CD4-positive, alpha-beta T cell (primary cell): ENCODE data around the gene FMNL2. TPM values are rescaled to one million over a fixed set of nuclear protein-coding genes. Genes with fewer than 3 reads are reported as not detected.

ENCODE experiments used
- ATAC-seq: fragments of 200-7000 bp; cut with Tn5 transposase; one replicate; pipeline ENCODE4 v1.10.0; 2022; ENCODE audit warnings: mild to moderate bottlenecking; ENCODE audit not compliant: poor library complexity
- CTCF ChIA-PET: fragments of 350-600 bp; sonication (Branson Sonifier 250); formaldehyde crosslinking; loops from one replicate; lab custom pipeline; 2021; ENCODE audit warnings: antibody characterized with exemption, inconsistent platforms; lab: Charles Lee
- POLR2A ChIA-PET: fragments of 350-600 bp; sonication (Branson Sonifier 250); formaldehyde crosslinking; loops from one replicate; lab custom pipeline; 2021; ENCODE audit warnings: antibody characterized with exemption, inconsistent platforms; lab: Charles Lee
- DNase-seq, 14 experiments: peaks; one replicate each; pipeline ENCODE4 v3.0.0-alpha.2; 2013 to 2020; ENCODE audit warnings: mixed read lengths in 2 of 14
- H3K27ac ChIP-seq, 2 donors: one replicate each; pipeline versions ENCODE4 v1.5.1 to v1.7.0; 2013; ENCODE audit warnings: low read length in 2 of 2, low read depth in 1 of 2, mild to moderate bottlenecking in 1 of 2
- H3K27me3 ChIP-seq, 2 experiments: 1 replicate in 1 of 2; 2 replicates in 1 of 2; pipeline versions ENCODE4 v1.6.1 to v1.7.0; 2013; ENCODE audit warnings: low read length in 2 of 2, control low read depth in 1 of 2, mild to moderate bottlenecking in 1 of 2, moderate library complexity in 1 of 2; ENCODE audit not compliant: insufficient read depth in 2 of 2, control insufficient read depth in 1 of 2
- H3K36me3 ChIP-seq: one replicate; pipeline ENCODE4 v1.6.1; 2013; ENCODE audit warnings: low read length, control low read depth; ENCODE audit not compliant: insufficient read depth
- H3K4me1 ChIP-seq: one replicate; pipeline ENCODE4 v1.6.1; 2013; ENCODE audit warnings: low read length, control low read depth; ENCODE audit not compliant: insufficient read depth
- H3K4me3 ChIP-seq: one replicate; pipeline ENCODE4 v1.5.1; 2013; ENCODE audit warnings: mild to moderate bottlenecking, low read length, moderate library complexity
- H3K9me3 ChIP-seq, 2 experiments: 1 replicate in 1 of 2; 2 replicates in 1 of 2; pipeline versions ENCODE4 v1.6.1 to v1.7.0; 2013; ENCODE audit warnings: low read length in 2 of 2, mild to moderate bottlenecking in 2 of 2, control low read depth in 1 of 2, moderate library complexity in 1 of 2; ENCODE audit not compliant: control insufficient read depth in 1 of 2, insufficient read depth in 1 of 2
- H3K27ac Mint-ChIP-seq: one replicate; pipeline ENCODE4 v1.8.0; 2020; ENCODE audit warnings: mixed read lengths
- H3K27me3 Mint-ChIP-seq: one replicate; pipeline ENCODE4 v1.8.0; 2021; ENCODE audit warnings: mixed read lengths
- H3K36me3 Mint-ChIP-seq: one replicate; pipeline ENCODE4 v1.8.0; 2021; ENCODE audit warnings: low read depth, mixed read lengths
- H3K4me1 Mint-ChIP-seq: one replicate; pipeline ENCODE4 v1.8.0; 2021; ENCODE audit warnings: low read depth, mixed read lengths
- H3K4me3 Mint-ChIP-seq: one replicate; pipeline ENCODE4 v1.8.0; 2020; ENCODE audit warnings: mild to moderate bottlenecking, mixed read lengths
- H3K9me3 Mint-ChIP-seq: one replicate; pipeline ENCODE4 v1.8.0; 2020; ENCODE audit warnings: mixed read lengths
- CTCF ChIP-seq: fragments of 200-600 bp; IDR thresholded peaks from one replicate; pipeline ENCODE4 v1.8.0; 2022; ENCODE audit warnings: antibody characterized with exemption, mild to moderate bottlenecking
- intact Hi-C, 2 experiments: fragments of 100-400 bp; cut with DNase I in 1 of 2; cut with micrococcal nuclease in 1 of 2; formaldehyde crosslinking; loops; one replicate each; pipeline versions ENCODE4 v1.15.1 to v1.9.0; 2023 to 2025; cut with DNase I, micrococcal nuclease
- total RNA-seq, 174 experiments: library from RNA in 2 of 174; stranded (reverse) in 2 of 174; gene quantifications; one replicate each; pipeline ENCODE4 v1.2.3 and lab custom pipeline; 2021 to 2026

Gene FMNL2
- total RNA-seq, 2 experiments from 2014 or later, result 0.30 to 0.31 TPM

GRCh38 chr2:152624805-152625204 is 289.8 kb downstream of the FMNL2 start:
- intact Hi-C loops, result no loop called here
- Histone ChIP-seq H3K4me1 (no peaks in the 10 kb centered on the region), H3K9me3 (no peaks in the 10 kb centered on the region), H3K27ac (no peak overlapping the region), H3K27me3 (peaks cover 0 to 4% of the 10 kb centered on the region in 2 experiments), H3K4me3 (no peak overlapping the region), H3K36me3 (no peaks in the 10 kb centered on the region)
- Mint-ChIP-seq H3K27ac (no peak overlapping the region), H3K4me3 (no peak overlapping the region), H3K9me3 (no peaks in the 10 kb centered on the region), H3K27me3 (no peaks in the 10 kb centered on the region), H3K4me1 (peaks cover 5% of the 10 kb centered on the region), H3K36me3 (no peaks in the 10 kb centered on the region)
- ChIA-PET POLR2A (no interaction called here), CTCF (no interaction called here)
- no peak for TF ChIP-seq CTCF
- ATAC-seq (no peak), DNase-seq (no peak)

- Histone ChIP-seq H3K4me3 (no peak overlapping the region), H3K27me3 (peaks cover 0 to 4% of the 10 kb centered on the region in 2 experiments), H3K27ac (no peak overlapping the region), H3K9me3 (no peaks in the 10 kb centered on the region), H3K4me1 (no peaks in the 10 kb centered on the region), H3K36me3 (no peaks in the 10 kb centered on the region)
- Mint-ChIP-seq H3K9me3 (no peaks in the 10 kb centered on the region), H3K27ac (no peak overlapping the region), H3K27me3 (no peaks in the 10 kb centered on the region), H3K36me3 (no peaks in the 10 kb centered on the region), H3K4me3 (no peak overlapping the region), H3K4me1 (peaks cover 5% of the 10 kb centered on the region)
- no peak for DNase-seq
- CTCF ChIA-PET, result interaction anchor here (1.1 kb wide), 1 partner anchor 451 kb away, joined by 3 read pairs; no protein-coding TSS in a partner anchor
- intact Hi-C loops, result no loop called here
- ATAC-seq, result no peak
- no peak for TF ChIP-seq CTCF
- POLR2A ChIA-PET, result no interaction called here
Measured at GRCh38 chr2:152626911-152627339, 292.0 kb downstream of the FMNL2 start.

DNA sequence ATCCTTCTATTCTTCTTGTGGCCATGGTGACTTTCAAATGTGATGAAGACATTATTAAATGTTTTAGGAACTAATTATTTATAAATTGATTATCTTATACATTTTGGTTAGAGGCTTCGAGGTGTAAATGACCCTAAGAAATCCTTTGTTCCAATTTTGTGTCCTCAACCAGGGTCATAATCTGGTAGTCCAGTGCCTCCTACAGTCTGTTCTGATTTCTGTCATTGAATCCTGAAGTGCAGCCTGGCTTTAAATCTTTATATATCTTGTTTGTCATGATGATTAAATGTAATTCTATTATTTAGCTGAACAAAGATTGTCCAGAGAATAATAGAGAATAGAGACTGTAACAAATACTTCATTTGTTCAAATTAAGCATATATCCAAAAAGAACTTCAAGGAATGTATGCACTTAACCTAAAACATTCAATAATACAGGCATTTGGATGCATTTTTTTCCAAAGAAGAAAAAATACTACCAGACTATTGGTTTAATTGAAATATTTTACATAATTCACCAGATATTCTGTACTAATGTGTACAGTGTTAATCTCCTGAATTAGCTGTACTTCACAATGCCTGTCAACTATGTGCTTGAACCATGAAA is 292.5 kb downstream of the FMNL2 start:
- intact Hi-C loops, result no loop called here
- ChIA-PET CTCF (interaction anchor here (1.1 kb wide), 1 partner anchor 451 kb away, joined by 3 read pairs; no protein-coding TSS in a partner anchor), POLR2A (no interaction called here)
- H3K36me3 Mint-ChIP-seq, result no peaks in the 10 kb centered on the region
- ATAC-seq (no peak), DNase-seq (no peak)
- Histone ChIP-seq H3K27ac (no peak overlapping the region), H3K4me1 (no peaks in the 10 kb centered on the region), H3K36me3 (no peaks in the 10 kb centered on the region), H3K4me3 (no peak overlapping the region), H3K27me3 (peaks cover 0 to 4% of the 10 kb centered on the region in 2 experiments), H3K9me3 (no peaks in the 10 kb centered on the region)
- H3K9me3 Mint-ChIP-seq, result no peaks in the 10 kb centered on the region
- no peak for TF ChIP-seq CTCF
- H3K4me3 Mint-ChIP-seq, result no peak overlapping the region
- H3K4me1 Mint-ChIP-seq, result peaks cover 5% of the 10 kb centered on the region
- no peaks in the 10 kb centered on the region for H3K27me3 Mint-ChIP-seq
- no peak overlapping the region for H3K27ac Mint-ChIP-seq
